Kidney tubule cell (primary cell): ENCODE data around the gene SIRPB2.

Experiments used
- DNase-seq: peaks from one replicate; pipeline ENCODE4 v3.0.0-alpha.2; 2018; ENCODE audit warnings: low spot score

The SIRPB2 gene

GRCh38 chr20:1471242-1471641, 20.0 kb downstream of the SIRPB2 start:
- DNase-seq: no peak

DNA sequence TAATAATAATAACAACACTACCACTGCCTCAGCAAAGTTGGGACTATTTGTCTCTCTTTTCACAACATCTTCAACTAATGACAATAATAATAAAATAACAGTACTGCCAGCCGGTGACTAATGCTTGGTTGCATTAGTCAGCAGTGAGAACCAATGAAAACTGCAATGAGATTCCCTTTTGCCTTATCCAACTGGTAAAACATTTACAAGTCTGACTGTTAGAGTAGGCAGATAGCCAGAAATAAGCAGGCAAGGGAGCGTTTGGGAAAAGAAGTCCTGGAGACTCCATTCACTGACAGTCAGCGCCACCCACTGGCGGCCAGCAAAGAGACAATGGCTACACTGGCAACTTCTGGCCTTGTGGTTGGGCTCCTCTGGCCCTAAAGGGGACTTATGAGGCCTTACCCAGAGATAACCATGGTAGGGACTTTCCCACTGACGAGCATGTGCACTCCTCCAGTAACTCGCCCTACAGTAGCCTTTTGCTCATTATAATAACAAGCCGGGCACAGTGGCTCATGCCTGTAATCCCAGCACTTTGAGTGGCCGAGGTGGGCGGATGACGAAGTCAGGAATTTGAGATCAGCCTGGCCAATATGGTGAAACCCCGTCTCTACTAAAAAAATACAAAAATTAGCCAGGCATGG, 21.2 kb downstream of the SIRPB2 start:
- peak; percentile 100 for DNase-seq

DNA sequence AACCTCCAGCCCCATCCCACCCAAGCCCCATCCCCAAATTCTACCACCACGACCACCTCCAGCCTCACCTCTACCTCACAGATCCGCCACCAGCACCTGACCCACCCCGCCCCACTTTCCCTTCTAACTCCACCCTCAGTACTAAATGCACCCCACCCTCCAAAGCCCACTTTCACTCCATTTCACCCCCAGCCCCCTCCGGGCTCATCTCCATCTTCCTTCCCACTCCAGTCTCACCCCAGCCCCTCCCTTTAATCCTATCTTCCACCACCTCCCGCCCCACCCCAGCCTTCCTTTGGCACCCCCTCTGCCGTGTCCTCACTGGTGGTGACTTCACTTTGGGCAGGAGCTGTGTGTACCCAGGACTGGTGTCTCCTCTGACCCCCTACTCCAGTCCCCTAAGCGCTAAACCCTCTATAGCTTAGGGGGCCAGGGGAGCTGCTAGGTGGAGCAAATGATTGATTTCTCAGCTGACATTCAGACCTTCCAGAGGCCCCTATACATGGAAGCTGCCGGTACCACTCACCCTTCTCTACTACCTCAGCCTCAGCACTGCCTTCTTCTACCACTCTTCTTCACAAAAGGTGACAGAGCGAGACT, 21.8 kb downstream of the SIRPB2 start:
- DNase-seq: no peak

DNA sequence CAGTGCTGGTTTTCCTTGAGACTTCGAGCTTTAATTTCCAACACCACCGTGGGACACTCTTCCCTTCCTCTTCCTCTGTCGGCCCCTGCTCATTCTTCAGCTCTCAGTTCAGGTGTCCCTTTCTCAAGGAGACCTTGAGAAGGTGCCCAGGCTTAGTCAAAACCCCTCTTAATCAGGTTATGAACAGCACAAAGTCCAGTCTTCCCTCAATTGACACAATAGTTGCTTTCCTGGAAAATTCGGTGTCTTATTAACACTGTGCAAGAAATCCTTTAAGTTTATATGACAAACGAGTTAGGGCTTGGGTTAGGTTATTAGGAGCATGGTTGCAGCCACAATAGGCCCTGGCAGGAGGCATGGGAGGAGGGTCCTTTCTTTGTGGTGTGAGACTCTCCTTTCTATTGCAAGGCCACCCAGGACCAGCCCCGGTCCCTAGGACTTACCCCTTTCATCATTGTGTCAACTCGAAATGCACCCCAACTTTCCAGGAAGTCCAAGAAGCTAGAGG, 23.0 kb downstream of the SIRPB2 start:
- DNase-seq: no peak

DNA sequence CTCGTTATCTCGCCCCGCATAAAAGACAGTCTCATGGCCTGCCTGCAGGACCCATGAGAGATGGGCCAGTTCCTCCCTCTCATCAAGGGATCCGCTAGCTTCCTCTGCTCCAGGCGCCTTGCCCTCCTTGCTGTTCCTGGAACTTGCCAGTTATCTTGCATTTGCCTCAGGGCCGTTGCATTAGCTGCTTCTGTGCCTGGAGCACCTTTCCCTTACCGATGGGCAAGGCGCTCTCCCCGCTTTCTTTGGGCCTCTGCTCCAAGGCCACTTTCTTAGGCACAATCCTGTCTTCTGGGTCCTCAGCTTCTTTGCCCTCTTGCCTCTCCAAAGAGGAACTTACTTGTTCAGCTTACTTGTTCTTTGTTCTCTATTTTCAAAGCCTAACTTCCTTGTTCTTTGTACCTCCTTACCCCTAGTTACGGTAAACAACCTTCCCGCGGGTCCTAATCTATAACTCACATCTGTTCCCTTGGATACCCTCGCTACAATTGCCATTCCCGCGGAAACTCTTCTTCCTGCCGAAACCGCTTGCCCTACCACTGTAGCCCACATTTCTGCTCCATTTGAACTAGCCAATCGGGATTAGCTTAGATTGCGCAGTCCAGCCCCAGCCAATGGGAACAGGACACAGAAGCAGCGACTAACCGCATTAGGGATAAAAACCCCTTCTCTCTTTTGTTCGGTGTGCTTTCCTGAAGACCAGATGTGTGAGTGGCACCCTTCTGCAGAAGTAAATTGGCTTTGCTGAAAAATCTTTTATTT, 23.7 kb downstream of the SIRPB2 start:
- DNase-seq: peak; percentile 40

DNA sequence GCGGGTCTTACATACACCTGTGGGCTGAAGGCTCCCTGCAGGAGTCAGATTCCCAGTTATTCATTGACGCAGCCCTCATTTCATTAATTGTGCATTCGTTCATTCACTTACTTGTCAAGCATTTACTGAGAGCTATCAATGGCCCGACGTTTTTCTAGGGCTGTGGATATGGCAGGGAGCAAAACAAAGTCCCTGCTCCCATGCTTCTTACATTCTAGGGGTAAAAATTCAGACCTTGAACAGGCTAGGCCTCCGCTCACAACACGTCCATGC, 24.2 kb downstream of the SIRPB2 start:
- no peak for DNase-seq

- DNase-seq: peak; percentile 96
Observed at GRCh38 chr20:1466211-1467081, 24.8 kb downstream of the SIRPB2 start, which contains the start of gene NSFL1C. NSFL1C (minus strand) TSS chr20:1466849; CDS start chr20:1466824, 25 bp downstream.

- peak; percentile 26 for DNase-seq
Observed at GRCh38 chr20:1465470-1466210, 25.6 kb downstream of the SIRPB2 start.

DNA sequence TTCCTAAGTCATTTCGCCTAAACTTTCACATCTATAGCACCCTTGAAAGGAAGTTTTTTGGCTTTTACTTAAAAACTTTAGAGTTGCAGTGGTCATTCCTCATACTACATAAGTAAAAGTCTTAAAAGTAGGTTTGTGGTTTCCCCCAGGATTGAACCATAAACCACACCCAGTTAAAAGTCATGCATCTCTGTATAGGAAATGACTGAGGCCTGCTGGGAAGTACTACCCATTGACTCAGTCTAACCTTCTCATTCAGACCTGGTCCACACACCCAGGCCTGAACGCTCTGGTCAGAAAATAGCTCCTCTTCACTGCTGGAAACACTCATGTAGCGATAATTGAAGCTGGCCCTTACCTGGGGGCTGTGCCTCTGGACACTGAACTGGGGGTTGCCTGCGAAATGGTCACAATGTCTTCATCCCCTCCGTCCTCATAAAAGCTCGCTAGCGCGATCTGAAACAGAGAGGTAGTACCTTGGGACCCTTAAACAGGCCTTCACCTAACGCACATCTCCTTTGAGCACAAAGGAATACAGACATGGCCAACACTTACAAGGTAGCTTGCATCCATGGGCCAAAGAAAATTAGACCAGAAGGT, 27.1 kb downstream of the SIRPB2 start:
- no peak for DNase-seq

DNA sequence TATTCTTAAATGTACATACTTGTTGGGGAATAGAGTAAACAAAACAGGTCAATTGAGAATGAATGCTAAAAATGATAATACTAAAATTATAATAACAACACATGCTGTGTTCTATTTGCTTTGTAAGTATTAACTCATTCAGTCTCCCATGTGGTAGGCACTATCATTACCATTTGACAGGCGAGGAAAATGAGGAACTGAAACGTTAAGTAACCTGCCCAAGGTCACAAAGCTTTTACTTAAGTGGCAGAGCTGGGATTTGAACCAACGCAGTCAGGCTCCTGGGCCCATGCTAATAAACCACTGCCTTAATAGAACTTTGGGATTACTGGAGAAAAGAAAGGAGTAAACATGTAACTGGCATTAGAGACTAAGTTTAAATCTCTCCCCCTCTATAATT, 28.4 kb downstream of the SIRPB2 start:
- no peak for DNase-seq

- DNase-seq: no peak
Observed at GRCh38 chr20:1462001-1462400, 29.2 kb downstream of the SIRPB2 start.

GRCh38 chr20:1460275-1460674, 30.9 kb downstream of the SIRPB2 start:
- no peak for DNase-seq

DNA sequence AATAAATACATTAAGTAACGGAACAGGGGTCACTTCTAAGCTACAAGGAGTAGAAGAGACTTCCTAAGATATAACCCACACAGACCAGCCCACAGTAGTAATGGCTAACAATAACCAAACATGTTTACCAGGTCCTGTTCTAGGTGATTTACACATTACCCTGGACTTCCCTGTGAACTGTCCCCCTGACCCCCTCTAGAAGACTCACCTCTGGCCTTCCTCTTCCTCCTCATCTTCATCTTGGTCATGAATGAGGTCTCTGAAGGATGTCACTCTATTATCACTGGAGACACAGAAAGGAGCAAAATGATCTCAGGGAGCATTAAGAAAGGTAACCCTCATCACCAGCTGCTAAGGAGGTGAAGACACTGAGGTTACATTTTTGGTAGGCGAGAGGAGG, 33.2 kb downstream of the SIRPB2 start:
- DNase-seq: no peak

- peak; percentile 41 for DNase-seq
Observed at GRCh38 chr20:1456300-1456699, 34.9 kb downstream of the SIRPB2 start.

DNA sequence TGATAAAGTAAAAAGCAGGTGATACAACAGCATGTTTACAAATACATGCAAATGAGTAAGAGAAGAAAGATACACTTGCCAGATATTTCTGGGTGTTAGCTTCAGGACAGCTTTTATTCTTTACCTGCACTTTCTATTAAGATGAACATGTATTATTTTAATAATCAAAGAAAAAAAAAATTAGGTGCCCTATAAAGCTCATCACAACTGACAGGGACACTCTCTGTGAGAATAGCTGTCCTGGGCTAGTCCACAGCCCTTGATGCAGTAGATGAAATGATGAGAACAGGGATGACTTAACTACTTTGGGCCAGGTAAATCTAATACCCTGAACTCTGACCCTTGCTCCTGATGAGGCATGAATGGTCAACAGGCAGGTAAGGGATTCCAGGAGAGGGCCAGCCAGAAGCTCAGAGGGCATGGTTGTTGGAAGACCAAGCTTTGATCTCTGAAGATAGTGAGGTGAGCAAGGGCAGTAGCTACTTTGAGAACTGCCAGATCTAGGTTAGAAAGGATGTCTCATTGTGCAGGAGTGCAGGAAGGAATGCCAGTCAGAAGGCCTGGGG, 40.2 kb downstream of the SIRPB2 start:
- no peak for DNase-seq

- DNase-seq: no peak
Observed at GRCh38 chr20:1449370-1449769, 41.9 kb downstream of the SIRPB2 start.

DNA sequence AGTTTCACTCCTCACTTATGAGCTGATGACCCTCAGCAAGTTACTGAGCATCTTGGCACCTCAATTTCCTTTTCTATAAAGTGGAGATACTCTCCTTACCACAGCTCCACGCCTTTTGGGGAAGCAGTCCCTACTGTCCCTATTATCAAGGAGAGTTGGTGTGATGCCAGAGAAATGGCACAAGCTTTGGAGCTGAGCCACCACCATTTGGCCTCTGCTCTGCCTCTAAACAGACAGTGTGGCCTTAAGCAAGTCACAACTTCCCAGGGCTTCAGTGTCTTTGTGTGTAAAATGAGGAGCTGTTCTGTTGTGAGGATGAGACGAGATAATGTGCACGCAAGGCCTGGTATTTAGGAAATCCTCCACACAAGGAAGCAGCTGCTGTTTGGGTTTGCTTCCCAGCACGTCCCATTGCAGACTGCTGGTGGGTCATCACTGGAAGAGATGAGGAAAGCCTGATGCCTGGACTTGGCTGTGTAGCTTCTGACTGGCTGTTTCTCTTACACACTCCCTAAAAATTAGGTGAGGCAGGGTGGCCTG, 43.1 kb downstream of the SIRPB2 start:
- no peak for DNase-seq

DNA sequence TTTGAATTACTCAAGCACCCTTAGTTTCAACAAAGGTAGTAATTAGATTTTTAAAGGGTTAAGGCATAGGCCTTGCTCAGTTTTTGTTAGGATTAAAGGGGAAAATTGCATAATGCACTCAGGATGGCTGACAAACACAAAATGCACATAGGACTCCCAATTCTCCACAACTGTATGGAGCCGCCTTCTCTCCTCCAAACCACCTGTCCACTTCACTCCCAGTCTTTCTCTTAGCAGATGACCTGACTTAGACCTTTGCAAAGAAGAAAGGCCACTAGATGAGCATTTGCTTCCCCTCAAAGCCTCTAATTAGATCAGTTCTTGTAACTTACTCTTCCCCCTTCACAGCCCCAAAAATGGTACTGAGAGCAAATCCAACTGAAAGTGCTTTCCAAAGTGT, 44.7 kb downstream of the SIRPB2 start:
- no peak for DNase-seq

- DNase-seq: no peak
Observed at GRCh38 chr20:1443085-1443484, 48.1 kb downstream of the SIRPB2 start.

DNA sequence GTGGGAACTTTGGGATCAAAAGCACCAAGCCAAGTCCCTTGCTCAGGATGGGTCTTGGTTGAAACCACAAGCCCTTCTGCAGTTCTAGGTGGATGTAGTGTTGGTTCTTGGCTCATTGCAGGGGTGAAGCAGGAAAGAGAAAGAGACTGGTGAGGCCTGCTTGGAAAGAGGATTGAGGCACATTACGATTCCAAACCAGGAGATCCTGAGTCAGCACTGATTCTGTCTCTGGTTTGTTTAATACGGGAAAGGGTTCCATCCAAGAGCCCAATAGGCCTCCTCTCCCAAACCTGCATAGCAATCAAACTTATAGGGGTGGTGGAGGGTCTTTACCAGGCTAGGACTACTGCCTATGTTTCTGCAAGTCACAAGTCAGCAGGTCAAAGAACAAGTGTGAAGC, 48.9 kb downstream of the SIRPB2 start:
- no peak for DNase-seq

DNA sequence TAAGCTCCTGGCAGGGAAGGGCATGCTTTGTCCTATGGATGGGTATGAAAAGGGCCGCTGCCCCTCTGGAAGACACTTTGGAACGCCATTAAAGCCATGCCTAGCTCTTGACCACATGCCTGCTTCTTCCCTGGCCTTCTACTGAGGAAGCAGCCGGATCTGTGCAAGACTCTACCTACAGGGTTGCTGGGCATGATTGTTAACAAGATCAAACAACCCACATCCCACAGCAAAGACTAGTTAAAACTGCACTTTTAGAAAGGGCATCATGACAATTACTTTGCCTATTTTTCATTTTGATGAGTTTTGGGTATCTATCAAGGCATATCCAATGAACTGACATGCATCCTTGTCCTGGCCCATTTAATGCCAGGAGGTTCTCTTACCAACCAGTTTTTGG, 50.1 kb downstream of the SIRPB2 start:
- DNase-seq: no peak
